K562 treated with DMSO at 1 percent for 24 hours (cell line): ENCODE data around the gene MAX. TPM values are rescaled to one million over a fixed set of nuclear protein-coding genes. Genes with fewer than 3 reads are reported as not detected.

Experiments used
- total RNA-seq: library from RNA; unstranded; fragments of 300-600 nt; gene quantifications from 2 replicates; pipeline ENCODE4 v1.2.3, GENCODE V29; 2022; ENCODE audit warnings: low read depth; ENCODE audit not compliant: insufficient read depth

The MAX gene, protein sequence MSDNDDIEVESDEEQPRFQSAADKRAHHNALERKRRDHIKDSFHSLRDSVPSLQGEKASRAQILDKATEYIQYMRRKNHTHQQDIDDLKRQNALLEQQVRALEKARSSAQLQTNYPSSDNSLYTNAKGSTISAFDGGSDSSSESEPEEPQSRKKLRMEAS
- 32.7 and 54.0 TPM in 2 replicates for total RNA-seq

GRCh38 chr14:65102441-65103149 lies at the start of gene MAX:
Gene MAX, minus strand, starts transcription at chr14:65102517. Its CDS starts 178 bp downstream, at chr14:65102339.

Other genes with a start within 250 kb of the MAX start
- 11.8 and 11.9 TPM in 2 replicates for gene SPTB, start 222.6 kb downstream of the MAX start, total RNA-seq
- 16.8 and 17.2 TPM in 2 replicates for gene CHURC1, start 188.1 kb downstream of the MAX start, total RNA-seq
- not detected in 2 replicates for gene GPX2, start 159.8 kb downstream of the MAX start, total RNA-seq
- gene RAB15, start 130.2 kb downstream of the MAX start, total RNA-seq, result 0.46 and 0.51 TPM in 2 replicates
- gene FNTB, start 115.6 kb downstream of the MAX start, total RNA-seq, result 8.2 and 8.5 TPM in 2 replicates